Sigmoid colon (tissue), 7 donors: Measurements from ENCODE around the gene CD180. TPM values are rescaled to one million over a fixed set of nuclear protein-coding genes. Genes with fewer than 3 reads are reported as not detected.
"Not testable (repeated sequence)": the region's sequence is repeated elsewhere in the genome, so short reads cannot be mapped to it uniquely, and the experiment has no call there.

Source experiments
- DNase-seq: peaks from one replicate; pipeline ENCODE4 v3.0.0-alpha.2; 2019
- H3K27ac ChIP-seq, 4 donors: fragments of 200-600 bp; sonication (generic); one replicate each; pipeline ENCODE4 v1.5.1; 2016 to 2019; ENCODE audit warnings: mild to moderate bottlenecking in 1 of 4
- H3K27me3 ChIP-seq, 3 donors: fragments of 200-600 bp; sonication (generic); one replicate each; pipeline ENCODE4 v1.5.1; 2019; ENCODE audit warnings: mild to moderate bottlenecking in 1 of 3
- H3K36me3 ChIP-seq, 4 donors: fragments of 200-600 bp; sonication (generic); one replicate each; pipeline ENCODE4 v1.5.1; 2016 to 2019
- H3K4me1 ChIP-seq, 4 donors: fragments of 200-600 bp; sonication (generic); one replicate each; pipeline ENCODE4 v1.5.1; 2017 to 2019
- H3K4me3 ChIP-seq, 4 donors: fragments of 200-600 bp; sonication (generic); one replicate each; pipeline ENCODE4 v1.5.1; 2017 to 2019; ENCODE audit warnings: mild to moderate bottlenecking in 2 of 4, moderate library complexity in 1 of 4
- H3K9me3 ChIP-seq, 4 donors: fragments of 200-600 bp in 3 of 4; sonication (generic) in 3 of 4; one replicate each; pipeline versions ENCODE4 v1.5.1 to v1.6.1; 2013 to 2019
- CTCF ChIP-seq, 4 experiments: fragments of 450-650 bp in 3 of 4; fragments of 200-600 bp in 1 of 4; IDR thresholded peaks; one replicate each; pipeline ENCODE4 v1.5.1; 2016 to 2019; ENCODE audit warnings: antibody characterized with exemption in 4 of 4, mild to moderate bottlenecking in 3 of 4, moderate library complexity in 2 of 4
- EP300 ChIP-seq, 4 donors: sonication (generic); formaldehyde crosslinking; IDR thresholded peaks; one replicate each; pipeline ENCODE4 v1.6.1; 2017; ENCODE audit warnings: antibody characterized with exemption in 4 of 4
- POLR2A ChIP-seq, 2 donors: fragments of 450-650 bp; IDR thresholded peaks; one replicate each; pipeline ENCODE4 v1.6.1; 2016; ENCODE audit warnings: antibody characterized with exemption in 2 of 2, mild to moderate bottlenecking in 2 of 2, moderate library complexity in 2 of 2
- POLR2AphosphoS5 ChIP-seq, 4 donors: sonication (generic); formaldehyde crosslinking; IDR thresholded peaks; one replicate each; pipeline ENCODE4 v1.6.1; 2017; ENCODE audit warnings: antibody characterized with exemption in 4 of 4
- WGBS, 2 donors: extraction: QIAGEN DNeasy Blood & Tissue Kit; methylation state at CpG; one replicate each; pipeline ENCODE4 v1.1.7; 2013; 5-methylcytosine and 5-hydroxymethylcytosine counted together
- intact Hi-C: fragments of 100-400 bp; cut with DNase I; formaldehyde crosslinking; loops from one replicate; pipeline ENCODE4 v1.15.1; 2023
- polyA plus RNA-seq, 3 donors: library from polyadenylated mRNA; stranded (reverse); fragments of 200-250 nt; gene quantifications; one replicate each; pipeline ENCODE4 v1.2.3, GENCODE V29; 2013
- total RNA-seq, 4 donors: library from RNA; depleted of rRNA; stranded (reverse); fragments of >200 nt; gene quantifications; one replicate each; pipeline ENCODE4 v1.1.0, GENCODE V29; 2016
- donor health status: healthy with polysubstance abuse.
- donor health status: Bipolar disorder and iron deficiency.
- donor health status: healthy.

The CD180 gene
- total and polyA plus RNA-seq, 7 donors: 0.55 to 3.5 (median 0.99) TPM

DNA sequence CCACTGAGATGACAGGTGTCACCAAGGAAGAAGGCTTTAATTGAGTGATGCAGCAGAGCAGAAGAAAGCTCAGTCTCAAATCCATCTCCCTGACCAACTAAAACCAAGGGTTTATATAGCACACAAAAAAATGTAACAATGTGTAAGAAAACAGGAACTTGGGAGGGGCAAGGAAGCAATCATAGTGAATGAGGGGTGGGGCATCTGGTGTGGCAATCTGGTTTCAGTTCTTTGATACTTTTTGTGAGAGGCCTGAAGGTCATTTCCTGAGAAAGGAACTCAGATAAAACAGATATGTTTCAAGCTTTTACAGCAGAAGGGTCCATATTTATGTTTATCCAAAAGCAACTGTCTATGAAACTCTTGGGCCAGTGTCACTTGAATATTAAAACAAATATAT, 19.7 kb downstream of the CD180 start:
- H3K9me3 ChIP-seq: peaks cover 0 to 3% (median 0%) of the 10 kb centered on the region in 4 donors
- no peak for DNase-seq

DNA sequence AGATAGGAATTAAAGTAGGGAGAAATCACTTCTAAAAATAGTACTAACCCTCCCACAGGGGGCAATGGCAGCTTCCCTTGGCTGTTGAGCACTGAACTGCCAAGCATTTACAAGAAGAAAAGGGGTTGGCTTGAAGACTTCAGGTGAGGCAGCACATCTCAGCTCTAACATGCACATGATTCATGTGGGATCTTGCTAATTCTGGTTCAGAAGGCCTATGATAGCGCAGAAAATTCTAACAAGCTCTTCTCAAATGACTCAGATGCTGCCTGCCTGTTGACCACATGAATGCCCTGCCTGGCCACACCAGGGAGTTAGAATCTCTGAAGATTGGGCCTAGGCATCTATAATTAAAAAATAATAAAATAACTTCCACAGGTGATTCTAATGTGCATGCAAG, 22.6 kb downstream of the CD180 start:
- 95 to 97% methylated on average over 1 of the region's 1 CpG for WGBS, 2 donors
- Histone ChIP-seq H3K9me3 (peaks cover 0 to 3% (median 0%) of the 10 kb centered on the region in 4 donors), H3K4me3 (no peak overlapping the region), H3K36me3 (no peaks in the 10 kb centered on the region), H3K27ac (no peak overlapping the region), H3K4me1 (no peaks in the 10 kb centered on the region), H3K27me3 (no peaks in the 10 kb centered on the region)
- intact Hi-C loops: no loop called here
- TF ChIP-seq CTCF (IDR thresholded peaks at IDR 0.05) (no peak), EP300 (IDR thresholded peaks at IDR 0.05) (no peak), POLR2AphosphoS5 (IDR thresholded peaks at IDR 0.05) (no peak)
- DNase-seq: no peak

More for the DNA sequence above, 19.7 kb downstream of the CD180 start:
- Histone ChIP-seq H3K27ac (no peak overlapping the region), H3K27me3 (no peaks in the 10 kb centered on the region), H3K4me3 (no peak overlapping the region), H3K4me1 (no peaks in the 10 kb centered on the region), H3K36me3 (no peaks in the 10 kb centered on the region)
- intact Hi-C loops: no loop called here
- no peak for TF ChIP-seq POLR2A (IDR thresholded peaks at IDR 0.05)
- TF ChIP-seq EP300 (IDR thresholded peaks at IDR 0.05): no peak
- no peak for TF ChIP-seq POLR2AphosphoS5 (IDR thresholded peaks at IDR 0.05)

DNA sequence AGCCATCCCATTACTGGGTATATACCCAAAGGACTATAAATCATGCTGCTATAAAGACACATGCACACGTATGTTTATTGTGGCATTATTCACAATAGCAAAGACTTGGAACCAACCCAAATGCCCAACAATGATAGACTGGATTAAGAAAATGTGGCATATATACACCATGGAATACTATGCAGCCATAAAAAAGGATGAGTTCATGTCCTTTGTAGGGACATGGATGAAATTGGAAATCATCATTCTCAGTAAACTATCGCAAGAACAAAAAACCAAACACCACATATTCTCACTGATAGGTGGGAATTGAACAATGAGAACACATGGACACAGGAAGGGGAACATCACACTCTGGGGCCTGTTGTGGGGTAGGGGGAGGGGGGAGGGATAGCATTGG, 23.2 kb downstream of the CD180 start:
- WGBS, 2 donors: 100% methylated on average over 1 of the region's 2 CpGs; no CpG with 5 or more reads in 1 of the 2 donors
- H3K4me1 ChIP-seq, H3K4me3 ChIP-seq, H3K27me3 ChIP-seq, DNase-seq, intact Hi-C loops, H3K36me3 ChIP-seq, H3K9me3 ChIP-seq, H3K27ac ChIP-seq: not testable (repeated sequence)

DNA sequence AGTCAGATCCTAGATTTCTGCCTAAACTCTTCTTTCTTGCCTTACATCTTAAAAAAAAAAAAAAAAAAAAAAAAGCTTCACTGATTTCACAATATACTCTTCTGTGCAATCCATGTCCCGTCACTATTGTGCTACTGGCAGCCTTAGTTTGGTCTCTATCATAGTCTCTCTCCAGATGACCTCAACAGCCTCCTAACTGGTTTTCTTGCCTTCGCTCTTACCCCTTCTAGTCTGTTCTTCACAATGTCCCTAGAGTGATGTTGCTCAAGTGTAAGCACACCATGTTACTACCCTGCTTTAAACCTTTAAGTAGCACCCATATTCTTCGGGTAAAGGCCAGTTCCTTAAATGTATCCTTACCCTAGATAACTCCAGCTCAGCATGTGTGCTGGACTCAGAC, 25.8 kb downstream of the CD180 start:
- no peak for DNase-seq
- WGBS, 2 donors: 89 to 92% methylated on average over 3 of the region's 3 CpGs
- Histone ChIP-seq H3K4me1 (peaks cover 0 to 11% (median 10%) of the 10 kb centered on the region in 4 donors), H3K27me3 (no peaks in the 10 kb centered on the region), H3K4me3 (no peak overlapping the region), H3K9me3 (no peaks in the 10 kb centered on the region), H3K36me3 (peaks cover 0 to under 1% (median 0%) of the 10 kb centered on the region in 4 donors), H3K27ac (no peak overlapping the region)
- intact Hi-C loops: no loop called here
- no peak for TF ChIP-seq EP300 (IDR thresholded peaks at IDR 0.05)
- no peak for TF ChIP-seq CTCF (IDR thresholded peaks at IDR 0.05)
- no peak for TF ChIP-seq POLR2AphosphoS5 (IDR thresholded peaks at IDR 0.05)
- TF ChIP-seq POLR2A (IDR thresholded peaks at IDR 0.05): no peak

DNA sequence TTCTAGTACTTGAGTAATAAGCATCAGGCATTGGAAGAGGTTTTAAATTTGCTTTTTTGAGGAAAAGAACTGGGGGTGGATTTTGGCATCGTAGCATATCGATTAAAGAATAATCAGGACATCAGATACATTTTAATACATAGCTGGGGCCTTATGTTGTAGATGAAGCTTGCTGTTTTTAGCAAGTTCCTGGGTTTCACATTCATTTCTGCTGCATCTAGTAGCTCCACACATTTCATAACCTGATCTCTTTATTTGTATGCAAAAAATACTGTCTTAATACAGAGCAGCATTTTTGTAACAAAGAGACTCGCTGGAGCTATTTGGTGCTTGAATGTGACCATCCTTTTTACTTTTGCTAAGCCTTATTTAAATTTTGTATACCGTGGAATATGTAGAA, 28.5 kb downstream of the CD180 start:
- 96% methylated on average over 4 of the region's 4 CpGs for WGBS, 2 donors
- Histone ChIP-seq H3K4me1 (peaks cover 0 to 14% (median 12%) of the 10 kb centered on the region in 4 donors), H3K9me3 (no peaks in the 10 kb centered on the region), H3K36me3 (peaks cover 10 to 27% (median 15%) of the 10 kb centered on the region in 4 donors), H3K27ac (no peak overlapping the region), H3K4me3 (no peak overlapping the region), H3K27me3 (no peaks in the 10 kb centered on the region)
- no peak for DNase-seq
- TF ChIP-seq POLR2AphosphoS5 (IDR thresholded peaks at IDR 0.05) (no peak), EP300 (IDR thresholded peaks at IDR 0.05) (no peak), CTCF (IDR thresholded peaks at IDR 0.05) (no peak), POLR2A (IDR thresholded peaks at IDR 0.05) (no peak)
- intact Hi-C loops: loop anchor here (10.0 kb wide), 1 partner anchor 1117 kb away; no protein-coding TSS in a partner anchor
